Measurements from ENCODE around the gene MED14.
"Not testable (repeated sequence)": the region's sequence is repeated elsewhere in the genome, so short reads cannot be mapped to it uniquely, and the experiment has no call there.

MED14 gene

DNA sequence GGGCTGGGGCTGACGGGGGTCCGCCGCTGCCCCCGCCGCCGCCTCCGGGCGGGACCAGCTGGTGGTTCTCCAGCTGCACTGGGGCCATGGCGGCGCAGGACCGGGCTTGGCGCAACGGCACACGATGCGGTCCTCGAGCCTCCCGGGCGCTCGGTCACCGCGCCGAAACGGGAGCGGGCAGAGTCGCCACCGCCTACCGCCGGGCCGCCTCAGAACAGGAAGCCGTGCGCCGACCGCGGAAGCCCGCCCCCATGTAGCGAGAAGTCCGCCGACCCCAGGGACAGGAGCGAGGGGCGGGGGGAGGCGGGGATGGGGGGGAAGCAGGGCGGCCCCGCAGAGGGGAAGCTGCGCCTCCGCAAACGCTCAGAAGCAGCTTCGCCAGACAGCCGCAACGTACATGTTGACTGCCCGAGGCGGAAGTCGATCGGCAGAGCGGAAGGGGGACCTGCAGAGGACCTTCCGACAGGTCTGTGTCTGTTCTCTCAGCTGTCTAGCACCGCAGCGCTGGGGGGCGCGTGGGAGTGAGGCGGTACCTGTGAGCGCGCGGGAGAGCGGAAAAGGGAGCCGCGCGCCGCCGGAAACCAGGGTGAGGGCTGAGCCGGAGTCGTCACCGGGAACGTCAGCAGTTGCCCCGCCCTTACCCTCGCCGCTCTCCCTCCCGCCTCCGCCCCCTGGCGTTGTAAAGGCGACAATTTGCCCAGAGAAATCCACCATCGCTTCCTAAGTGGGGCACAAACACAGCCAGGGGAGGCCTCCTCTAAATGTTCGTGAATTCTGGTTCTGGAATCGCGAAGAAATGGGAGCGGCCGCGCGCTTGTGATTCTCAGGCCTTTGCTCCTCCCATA, at the start of gene MED14:
TSS of gene MED14 (minus strand) at position 218 of the 845 bp plus-strand sequence. CDS start at position 88, 130 bp downstream.
- DNase-seq: peak; percentile 95

DNA sequence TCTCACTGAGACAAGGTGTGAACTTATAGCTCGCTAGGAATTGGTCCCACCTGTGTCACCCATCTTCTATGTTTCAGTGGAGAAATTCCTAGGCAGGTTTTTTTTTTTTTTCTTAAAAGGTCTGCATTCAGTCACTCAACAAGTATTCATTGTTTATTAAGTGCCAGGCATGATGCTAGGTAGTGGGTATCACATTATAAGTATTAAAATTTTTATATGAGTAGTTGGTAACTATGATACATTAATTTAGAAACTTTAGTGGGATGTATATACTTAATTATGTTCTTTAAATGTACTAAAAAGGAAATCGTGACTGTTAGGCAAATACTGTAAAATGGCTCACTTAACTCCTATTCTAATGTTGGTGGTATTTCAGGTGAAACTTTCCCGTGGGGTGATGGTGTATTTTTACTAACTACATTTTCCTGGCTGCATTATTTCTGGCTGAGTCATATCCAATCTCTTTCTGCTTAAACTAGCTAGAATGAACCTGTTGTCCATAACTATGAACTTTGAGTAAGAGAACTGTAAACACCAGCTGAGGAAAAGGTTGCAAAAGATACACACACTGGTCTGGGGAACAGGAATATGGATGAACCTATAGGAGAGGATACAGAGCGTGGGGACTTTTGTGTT, 49.3 kb upstream of the MED14 start:
- DNase-seq: no peak

DNA sequence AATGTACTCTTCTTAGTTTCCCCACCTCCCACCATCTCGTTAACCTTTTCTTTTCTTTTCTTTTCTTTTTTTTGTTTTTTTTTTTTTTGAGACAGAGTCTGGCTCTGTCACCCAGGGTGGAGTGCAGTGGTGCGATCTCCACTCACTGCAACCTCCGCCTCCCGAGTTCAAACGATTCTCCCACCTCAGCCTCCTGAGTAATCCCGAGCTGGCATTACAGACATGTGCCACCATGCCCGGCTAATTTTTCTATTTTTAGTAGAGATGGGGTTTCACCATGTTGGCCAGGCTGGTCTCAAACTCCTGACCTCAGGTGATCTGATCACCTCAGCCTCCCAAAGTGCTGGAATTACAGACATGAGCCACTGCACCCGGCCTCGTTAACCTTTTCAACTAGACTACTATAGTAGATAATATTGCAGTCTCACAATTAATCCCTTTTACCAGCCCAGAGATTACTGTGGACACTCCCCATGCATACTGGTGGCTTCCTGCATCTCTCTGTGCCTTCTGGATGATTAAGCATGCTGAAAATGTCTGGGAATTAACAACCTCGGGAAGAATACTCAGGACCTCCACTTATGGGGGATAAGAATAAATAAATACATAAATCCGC, 47.4 kb upstream of the MED14 start:
- DNase-seq: not testable (repeated sequence)

DNA sequence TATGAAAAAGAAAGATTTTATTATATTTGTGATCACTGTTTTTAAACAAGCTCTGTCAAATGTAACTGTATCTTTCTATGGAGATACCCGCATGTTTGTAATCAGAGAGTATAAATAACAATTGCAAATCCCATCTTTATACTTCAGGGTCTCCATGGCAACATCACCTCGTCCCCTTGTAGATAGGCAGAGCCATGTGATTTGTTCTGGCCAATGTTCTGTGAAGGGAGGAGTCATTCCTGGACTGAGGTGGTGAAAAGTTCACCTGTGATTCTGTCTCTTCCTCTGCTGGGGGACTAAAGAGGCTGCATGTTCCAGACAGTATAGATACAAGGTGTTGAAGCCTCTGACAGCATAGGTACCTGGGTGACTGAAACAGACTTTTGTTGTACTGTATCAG, 45.6 kb upstream of the MED14 start:
- DNase-seq: no peak

DNA sequence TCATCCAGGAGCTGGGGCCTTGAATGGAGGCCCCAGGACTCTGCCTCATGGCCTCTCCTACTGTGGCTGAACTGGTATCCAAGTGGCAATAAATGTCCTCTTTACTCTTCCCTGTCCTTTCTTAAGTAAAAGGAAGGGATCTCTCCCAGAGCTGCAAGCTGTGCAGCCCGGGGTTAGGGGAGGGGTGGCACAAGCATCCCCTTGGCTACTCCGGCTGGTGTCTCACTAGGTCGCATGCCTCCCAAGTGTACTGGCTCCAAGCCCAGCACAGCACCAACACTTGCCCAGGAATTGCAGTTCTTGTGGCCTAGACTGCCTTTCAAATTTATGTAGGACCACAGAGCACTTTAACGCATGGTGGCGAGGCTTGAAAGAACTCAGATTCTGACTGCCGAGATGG, 44.7 kb upstream of the MED14 start:
- no peak for DNase-seq

DNA sequence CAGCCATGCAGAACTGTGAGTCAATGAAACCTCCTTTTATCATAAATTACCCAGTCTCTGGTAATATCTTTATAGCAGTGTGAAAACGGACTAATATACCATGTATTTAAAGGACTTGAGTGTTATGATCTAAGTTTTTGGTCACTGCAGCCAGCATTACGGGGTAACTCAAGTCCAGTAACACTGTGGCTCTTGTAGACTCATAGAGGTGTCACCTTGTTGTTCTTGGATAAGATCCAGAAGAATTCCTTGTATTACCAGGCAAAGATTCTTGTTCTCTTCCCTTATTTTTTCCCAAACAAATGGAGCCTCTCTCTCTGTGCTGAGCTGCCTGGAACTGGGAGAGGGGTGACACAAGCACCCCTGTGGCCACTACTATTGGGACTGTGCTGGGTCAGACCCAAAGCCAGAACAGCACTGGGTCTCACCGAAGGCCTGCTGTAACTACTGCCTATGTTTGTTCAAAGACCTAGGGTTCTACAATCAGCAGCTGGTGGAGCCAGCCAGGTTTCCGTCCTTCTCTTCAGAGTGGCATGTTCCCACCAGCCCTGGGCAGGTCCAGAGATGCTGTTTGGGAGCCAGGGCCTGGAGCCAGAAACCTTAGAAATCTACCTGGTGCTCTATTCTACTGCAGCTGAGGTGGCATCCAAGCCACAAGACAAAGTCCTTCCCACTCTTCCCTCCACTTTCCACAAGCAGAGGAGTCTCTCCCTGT, 43.7 kb upstream of the MED14 start:
- no peak for DNase-seq

DNA sequence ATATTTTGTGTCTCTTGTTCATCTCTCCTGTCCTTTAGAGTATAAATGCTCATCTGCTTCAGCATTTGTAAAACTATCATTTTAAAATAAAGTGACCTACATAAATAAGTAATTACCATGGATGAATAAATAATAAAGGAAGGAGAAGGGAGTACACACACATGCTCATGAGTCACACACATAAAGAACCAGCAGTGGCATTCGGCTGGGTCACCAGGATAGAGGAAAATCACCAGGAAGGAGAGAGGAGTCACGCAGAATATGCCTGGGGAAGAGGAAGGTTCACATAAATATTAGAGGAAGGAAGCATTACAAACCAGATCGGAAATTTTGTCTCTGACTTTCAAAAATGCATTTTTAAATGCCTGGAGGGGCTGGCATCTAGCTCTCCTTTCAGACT, 38.5 kb upstream of the MED14 start:
- DNase-seq: no peak

DNA sequence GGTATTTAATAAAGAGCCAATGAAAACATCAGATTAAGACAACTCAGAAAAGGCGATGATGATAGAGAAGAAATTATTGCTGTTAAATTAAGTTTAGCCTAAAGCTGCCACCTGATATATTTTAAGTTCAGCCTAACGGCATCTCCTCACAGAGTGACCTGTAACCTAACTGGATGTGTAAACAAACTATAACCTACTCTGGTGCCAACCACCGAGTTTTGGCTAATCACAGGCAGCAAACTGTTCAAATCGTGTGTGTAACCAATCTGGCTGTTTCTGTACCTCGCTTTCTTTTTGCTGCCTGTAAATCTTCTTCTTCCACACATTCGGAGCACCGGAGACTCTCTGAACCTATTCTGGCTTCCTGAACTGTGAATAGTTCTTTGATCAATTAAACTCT, 37.8 kb upstream of the MED14 start:
- no peak for DNase-seq

DNA sequence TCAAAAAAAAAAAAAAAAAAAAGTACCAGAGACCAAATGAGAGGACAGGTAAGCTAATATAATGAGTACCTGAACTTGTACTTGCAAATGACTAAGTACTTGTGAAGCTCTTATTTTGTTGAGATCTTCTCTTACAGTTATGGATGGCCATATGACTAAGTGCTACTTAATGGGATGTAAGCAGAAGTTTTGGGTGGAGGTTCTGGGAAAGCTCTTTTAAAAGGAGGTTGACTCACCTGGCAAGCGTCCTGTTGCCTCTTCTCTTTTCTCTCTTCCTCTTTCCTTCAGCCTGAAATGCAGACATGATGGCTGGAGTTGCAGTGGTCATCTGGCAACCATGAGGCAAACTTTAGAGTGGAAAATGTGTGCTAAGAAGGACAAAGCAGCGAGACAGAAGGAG, 36.9 kb upstream of the MED14 start:
- no peak for DNase-seq

DNA sequence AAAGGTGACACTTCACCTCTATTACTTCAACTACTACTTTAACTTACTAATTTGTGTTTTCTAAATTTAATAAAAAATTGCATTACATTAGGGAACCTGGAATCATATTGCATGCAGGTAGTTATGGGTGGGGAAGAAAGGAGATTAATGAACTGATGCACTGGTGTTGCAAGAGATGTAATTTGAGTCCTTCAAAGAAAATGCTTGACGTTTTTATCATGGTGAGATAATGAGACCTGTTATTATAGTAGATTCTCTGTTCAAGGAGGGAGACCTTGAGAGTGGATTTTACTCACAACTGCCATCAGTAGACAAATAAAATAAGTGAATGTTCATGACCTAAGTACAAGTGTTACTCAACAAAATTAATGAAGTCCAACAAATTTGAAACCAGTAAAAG, 26.4 kb upstream of the MED14 start:
- DNase-seq: no peak

DNA sequence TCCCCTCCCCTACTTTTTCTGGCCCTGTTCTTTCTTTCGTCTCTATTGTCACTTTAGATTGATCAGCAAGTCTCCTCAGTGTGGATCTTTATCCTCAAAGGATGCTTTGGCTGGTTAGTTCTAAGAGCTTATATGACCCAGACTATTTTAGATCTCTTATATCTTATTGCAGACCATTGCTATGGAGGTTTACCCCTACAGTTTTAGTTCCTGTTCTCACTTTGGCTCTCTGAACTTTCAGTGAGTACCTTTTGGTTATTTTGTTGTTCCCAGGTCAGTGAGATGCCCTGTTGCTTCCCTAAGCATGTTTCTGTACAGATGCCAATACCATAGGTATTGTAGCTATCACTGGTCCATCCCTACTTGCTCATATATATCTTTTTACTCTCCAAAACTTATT, 24.0 kb upstream of the MED14 start:
- DNase-seq: no peak

DNA sequence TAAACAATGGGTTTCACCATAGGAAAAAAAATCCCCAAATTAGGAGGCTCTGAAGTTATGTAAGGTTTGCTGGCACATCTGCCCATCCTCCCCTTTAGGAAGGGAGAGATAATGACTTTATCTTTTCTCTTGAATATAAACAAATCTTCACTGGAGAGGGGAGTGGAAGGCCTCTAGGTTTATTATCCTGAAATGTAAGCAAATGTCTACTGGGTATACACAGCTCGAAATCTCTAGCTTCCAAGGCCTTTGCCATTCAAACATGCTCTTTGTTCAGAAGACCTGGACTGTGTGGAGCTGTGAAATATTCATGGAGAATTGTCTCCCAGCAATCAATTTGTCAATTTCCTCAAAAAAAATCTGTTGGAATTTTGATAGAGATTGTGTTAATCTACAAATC, 21.7 kb upstream of the MED14 start:
- no peak for DNase-seq

DNA sequence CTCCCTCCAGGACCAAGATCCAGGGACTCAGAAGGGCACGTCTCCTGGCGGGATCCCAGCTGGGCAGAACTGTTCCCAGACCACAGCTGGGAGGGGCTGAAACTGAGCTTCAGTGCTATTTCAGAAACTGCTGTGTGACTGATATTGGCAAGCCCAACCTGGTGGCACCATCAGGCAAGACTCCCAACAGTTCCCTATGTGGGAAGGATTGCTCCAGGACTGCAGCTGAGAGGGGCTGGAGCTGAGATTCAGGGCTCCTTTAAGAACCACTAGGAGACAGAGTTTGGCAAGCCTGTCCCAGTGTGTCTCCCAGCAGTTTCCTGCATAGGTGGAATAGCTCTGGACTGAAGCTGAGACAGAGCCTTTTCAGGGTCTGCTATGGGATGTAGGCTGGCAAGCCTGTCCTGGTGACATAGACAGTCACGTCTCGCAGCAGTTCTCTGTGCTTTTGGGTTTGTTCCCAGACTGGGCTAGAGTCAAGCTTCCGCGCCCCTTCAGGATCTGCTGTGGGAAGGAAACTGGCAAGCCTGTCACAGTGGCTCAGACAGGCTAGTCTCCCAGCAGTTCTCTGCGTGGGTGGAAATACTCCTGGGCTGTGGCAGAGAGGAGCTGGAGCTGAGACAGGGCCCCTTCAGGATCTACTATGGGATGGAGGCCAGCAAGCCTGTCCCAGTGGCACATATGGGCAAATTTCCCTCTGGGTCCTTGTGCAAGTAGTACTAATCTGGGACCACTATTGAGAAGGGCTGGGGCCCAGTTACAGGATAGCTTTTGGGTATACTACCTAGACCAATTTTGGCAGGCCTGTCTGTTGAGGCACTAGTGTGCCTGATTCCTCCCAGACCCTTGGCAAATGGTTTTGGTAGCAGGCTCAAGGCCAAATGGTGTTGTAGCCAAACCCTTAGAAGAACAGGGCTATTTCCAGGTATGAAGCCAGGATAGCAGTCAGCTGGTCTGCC, 20.2 kb upstream of the MED14 start:
- no peak for DNase-seq

DNA sequence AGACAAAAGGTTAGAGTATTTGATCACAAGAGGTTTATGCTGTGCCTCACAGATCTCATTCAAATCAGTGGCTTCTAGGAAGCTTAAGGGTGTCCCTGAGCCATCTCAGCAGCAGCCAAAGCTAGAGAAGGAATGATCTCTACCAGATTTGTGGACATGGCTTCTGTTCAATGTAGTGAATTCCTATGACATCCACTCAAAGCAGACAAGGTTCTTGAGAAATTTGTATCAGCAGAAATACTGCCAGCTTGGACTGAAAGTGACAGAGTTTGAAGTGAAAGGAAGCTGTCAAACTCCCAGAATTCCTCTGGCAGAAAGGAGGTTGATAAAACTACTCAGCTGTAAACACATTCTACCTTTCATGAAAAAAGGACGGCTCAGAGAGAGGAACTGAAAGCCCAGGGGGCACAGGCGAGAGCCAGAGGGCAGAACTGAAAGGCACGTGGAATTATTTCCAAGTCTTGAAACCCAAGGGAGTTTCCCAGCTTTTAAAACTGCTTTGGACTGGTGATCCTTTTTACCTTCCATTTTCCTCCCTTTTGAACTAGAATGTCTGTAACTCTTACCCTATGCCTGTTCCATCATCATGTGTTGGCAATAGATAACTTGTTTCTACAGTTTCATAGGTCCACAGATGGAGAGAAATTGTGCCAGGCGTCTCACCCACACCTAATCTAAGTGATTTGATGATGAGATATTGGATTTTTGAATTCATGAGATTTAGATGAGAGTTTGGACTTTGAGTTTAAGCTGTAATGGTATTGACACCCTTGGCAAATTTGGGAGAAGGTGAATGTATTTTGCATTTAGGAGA, 14.5 kb upstream of the MED14 start:
- no peak for DNase-seq

DNA sequence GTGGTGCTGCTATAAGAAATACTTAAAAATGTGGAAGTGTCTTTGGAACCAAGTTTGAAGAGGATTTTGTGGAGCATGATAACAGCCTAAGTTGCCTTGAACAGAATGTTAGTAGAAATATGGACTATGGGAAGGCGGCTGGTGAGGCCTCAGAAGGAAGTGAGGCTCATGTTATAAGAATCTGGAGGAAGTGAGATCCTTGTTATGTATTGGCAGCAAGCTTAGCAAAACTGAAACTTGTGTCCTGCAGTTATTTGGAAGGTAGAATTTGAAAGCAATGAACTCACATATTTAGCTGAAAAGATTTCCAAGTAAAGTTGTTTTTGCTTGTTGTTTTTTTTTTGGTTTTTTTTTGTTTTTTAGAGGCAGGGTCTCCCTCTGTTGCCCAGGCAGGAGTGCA, 13.6 kb upstream of the MED14 start:
- no peak for DNase-seq

DNA sequence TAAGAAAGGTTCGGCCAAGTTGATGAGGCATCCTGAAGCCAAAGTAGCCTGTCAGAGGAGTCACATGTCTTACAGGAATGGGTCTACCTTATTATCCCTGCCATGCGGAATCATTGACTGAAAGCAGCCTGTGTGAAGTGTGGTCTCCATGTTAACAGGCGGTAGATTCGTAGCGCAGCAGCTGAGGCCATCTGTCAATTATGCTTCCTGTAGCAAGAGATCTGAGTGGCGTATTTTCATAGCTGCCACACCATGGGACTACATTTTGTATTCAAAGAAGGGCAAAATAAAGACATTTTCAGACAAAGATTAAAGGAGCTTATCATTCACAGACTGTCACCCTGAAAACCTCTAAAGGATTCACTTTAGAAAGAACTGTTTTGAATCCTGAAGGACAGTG, 11.2 kb upstream of the MED14 start:
- no peak for DNase-seq

DNA sequence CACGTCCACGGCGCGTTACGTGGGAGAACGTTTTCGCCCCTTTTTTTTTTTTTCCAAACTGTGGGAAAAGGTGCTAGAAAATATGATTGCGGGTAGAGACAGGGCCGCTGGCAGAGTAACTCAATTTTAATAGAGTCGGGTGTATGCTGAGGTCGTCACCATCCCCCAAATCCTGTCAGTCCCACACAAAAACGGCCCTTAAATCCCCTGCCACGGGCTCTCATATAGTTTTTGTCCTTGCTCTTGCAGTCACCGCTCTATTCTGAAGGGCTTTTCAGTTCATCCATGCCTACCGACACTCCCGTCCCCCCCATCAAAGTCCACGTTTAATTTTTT, 796 bp upstream of the MED14 start:
- no peak for DNase-seq

DNA sequence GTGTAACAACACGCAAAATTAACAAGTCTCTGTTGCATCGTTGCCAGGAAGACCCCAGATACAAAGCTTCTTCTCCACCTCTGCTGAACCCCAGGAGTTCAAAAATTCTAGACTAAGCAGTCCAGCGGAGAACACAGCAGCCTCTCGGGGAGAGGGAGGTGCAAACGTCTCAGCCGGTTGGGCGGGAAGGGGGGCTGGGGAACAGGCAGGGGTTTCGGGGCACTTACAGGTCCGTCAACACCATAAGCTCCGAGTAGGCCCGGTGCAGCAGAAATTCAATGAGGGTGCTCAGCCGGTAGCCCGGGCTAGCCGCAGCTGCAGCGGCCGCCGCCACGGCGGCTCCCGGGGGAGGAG, 394 bp downstream of the MED14 start:
- peak; percentile 58 for DNase-seq

DNA sequence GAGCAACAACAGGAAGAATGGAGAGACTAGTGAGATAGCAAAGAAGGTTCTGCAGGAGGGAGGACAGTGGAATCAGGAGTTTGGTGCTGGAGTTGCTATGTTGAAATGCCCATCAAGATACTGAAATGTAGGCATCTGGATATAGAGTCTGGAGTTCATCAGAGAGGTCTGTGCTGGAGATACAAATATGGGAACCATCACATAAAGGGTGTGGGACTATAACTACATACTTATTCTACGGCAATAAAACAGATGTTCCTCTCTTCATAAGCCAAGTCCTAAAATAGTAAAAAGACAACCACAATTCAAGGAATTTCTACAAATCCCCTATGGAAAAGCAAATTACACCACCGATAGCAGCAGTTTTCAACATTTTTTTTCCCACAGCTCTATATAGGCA, 1.6 kb downstream of the MED14 start:
- DNase-seq: no peak

DNA sequence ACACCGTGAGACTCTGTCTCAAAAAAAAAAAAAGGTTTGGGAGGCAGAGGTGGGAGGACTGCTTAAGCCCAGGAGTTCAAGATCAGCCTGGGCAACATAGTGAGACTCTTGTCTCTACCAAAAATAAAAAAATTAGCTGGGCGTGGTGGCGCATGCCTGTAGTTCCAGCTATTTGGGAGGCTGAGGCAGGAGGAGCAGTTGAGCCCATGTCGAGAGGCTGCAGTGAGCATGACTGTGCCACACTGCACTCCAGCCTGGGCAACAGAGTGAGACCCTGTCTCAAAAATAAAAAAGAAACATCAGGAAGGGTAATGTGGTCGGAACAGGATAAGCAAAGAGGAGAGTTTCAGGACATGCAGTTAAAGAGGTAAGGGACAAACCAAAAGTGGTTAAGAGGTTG, 2.8 kb downstream of the MED14 start:
- DNase-seq: not testable (repeated sequence)

Data from CD4-positive, alpha-beta T cell treated with Interleukin-6 for 4 hours (primary cell).